Mesangial cell (primary cell): ENCODE measurements around the gene TCHP. TPM values are rescaled to one million over a fixed set of nuclear protein-coding genes. Genes with fewer than 3 reads are reported as not detected.

Experiments used
- total RNA-seq: library from RNA; depleted of rRNA; stranded (reverse); fragments of >200 nt; gene quantifications from 2 replicates; pipeline ENCODE4 v1.2.3, GENCODE V29; 2015

TCHP gene, protein sequence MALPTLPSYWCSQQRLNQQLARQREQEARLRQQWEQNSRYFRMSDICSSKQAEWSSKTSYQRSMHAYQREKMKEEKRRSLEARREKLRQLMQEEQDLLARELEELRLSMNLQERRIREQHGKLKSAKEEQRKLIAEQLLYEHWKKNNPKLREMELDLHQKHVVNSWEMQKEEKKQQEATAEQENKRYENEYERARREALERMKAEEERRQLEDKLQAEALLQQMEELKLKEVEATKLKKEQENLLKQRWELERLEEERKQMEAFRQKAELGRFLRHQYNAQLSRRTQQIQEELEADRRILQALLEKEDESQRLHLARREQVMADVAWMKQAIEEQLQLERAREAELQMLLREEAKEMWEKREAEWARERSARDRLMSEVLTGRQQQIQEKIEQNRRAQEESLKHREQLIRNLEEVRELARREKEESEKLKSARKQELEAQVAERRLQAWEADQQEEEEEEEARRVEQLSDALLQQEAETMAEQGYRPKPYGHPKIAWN
- total RNA-seq, result 5.7 and 16.0 TPM in 2 replicates

DNA sequence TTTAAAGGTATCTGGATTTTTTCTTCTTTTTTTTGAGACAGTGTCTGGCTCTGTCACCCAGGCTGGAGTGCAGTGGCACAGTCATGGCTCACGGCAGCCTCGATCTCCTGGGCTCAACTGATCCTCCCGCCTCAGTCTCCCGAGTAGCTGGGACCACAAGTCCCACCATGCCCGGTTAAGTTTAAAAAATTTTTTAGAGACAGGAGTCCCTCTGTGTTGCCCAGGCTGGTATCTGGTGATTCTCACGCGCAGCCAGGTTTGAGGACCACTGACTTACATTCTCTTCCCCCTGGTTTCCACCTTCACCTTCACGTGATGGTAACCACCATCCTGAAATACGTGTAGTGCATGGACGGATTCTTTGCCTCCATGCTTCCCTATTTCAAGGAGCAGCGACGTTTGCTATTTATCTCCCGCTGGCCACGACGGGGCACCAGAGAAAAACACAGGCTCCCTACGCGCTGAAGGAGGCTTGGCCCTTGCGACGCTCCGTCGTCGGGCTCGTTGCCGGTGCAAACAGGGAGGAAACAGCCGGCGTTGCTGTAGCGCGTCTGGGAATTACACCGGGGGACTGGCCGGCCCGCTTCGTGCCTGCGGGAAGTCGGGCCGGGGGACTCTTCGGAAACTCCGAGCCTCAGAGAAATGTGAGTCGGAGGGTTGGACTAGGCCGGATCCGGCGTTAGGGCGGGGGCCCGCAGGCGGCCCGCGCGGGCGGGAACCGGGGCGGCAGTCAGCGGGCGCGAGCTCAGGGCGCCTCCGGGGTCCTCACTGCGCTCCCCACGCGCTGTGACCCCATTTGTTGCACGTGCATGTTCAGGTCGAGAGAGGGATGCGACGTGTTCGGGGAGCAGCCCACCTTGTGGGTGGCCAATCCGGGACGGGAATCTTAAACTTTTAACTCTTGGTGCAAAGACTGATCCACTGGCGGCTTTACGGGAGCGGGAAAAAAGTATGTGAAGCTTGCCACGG lies at the start of gene TCHP:
TSS of gene TCHP (plus strand) at position 492 of the 969 bp plus-strand sequence. CDS start 2,753 bp downstream, outside the sequence.

DNA sequence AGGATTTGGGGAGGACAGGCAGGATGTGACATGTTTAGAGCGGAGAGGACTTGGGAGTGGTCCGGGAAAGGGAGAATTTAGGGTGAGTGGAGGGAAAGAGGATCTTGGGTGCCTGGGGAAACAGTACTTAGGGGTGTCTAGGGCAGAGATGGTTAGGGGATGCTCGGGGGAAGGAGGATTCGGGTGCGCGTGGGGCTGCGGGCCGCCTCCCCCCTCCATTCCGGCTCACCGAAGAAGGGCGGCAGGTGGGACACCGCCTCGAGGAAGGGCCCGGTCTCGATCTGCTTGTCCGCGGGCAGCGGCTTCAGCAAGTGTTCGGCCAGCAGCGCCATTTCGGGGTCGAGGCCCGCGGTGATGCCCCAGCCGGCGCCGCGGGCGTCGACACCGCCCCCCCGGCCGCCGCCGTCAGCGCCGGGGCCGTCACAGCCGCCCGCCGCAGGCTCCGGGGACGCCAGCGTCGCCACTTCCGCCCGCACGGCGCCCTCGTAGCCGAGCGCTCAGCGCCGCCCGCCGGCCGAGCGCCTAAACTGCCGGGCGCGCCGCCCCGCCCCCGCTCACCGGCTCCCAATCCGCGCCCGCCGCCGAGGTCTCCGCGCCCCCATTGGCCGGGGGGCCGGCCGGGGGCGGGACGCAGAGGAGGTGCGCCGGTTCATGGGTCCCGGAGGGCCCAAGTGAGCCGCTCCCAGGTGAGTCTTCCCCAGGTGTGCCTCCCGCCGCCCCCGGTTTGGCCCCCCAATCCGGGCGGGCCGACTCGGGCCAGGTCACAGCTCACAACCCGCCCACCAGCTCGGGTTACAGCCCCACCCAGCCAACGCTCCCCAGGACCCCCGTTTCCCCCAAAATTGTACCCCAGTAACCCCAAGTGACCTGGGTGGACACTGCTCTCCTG lies 19.8 kb upstream of the TCHP start, which contains the start of gene GLTP:
TSS of gene GLTP (minus strand) at position 499 of the 889 bp plus-strand sequence. CDS start at position 332, 167 bp downstream.

Other genes starting within 250 kb of the TCHP start
- 0.49 and 1.3 TPM in 2 replicates for gene FAM222A, start 186.4 kb upstream of the TCHP start, total RNA-seq
- gene TRPV4, start 66.9 kb upstream of the TCHP start, total RNA-seq, result 1.8 and 4.1 TPM in 2 replicates
- 22.7 and 29.3 TPM in 2 replicates for gene GLTP, start 19.7 kb upstream of the TCHP start, total RNA-seq
- 24.0 and 24.8 TPM in 2 replicates for gene GIT2, start 96.1 kb downstream of the TCHP start, total RNA-seq
- 64.7 and 95.5 TPM in 2 replicates for gene ANKRD13A, start 99.2 kb downstream of the TCHP start, total RNA-seq
- 7.0 and 18.0 TPM in 2 replicates for gene C12orf76, start 148.2 kb downstream of the TCHP start, total RNA-seq
- gene IFT81, start 224.1 kb downstream of the TCHP start, total RNA-seq, result 3.7 and 4.4 TPM in 2 replicates